H1 (cell line): ENCODE data around the gene TEAD1.

Experiments
- ASH2L ChIP-seq: fragments of 200-600, 300-600 bp; sonication (generic); IDR thresholded peaks from one replicate; pipeline ENCODE4 v1.7.1; 2017; ENCODE audit warnings: low read length
- BACH1 ChIP-seq: IDR thresholded peaks from 2 replicates; pipeline ENCODE4 v1.6.1; 2012; ENCODE audit warnings: low read length, improper control_type of control experiment
- EZH2 ChIP-seq: fragments of 200-600 bp; sonication (generic); IDR thresholded peaks from 2 replicates; pipeline ENCODE4 v1.7.1; 2012; ENCODE audit warnings: low read depth, mild to moderate bottlenecking, moderate library complexity, low read length, inconsistent platforms; ENCODE audit not compliant: severe bottlenecking
- JUND ChIP-seq: IDR thresholded peaks from 2 replicates; pipeline ENCODE4 v1.6.1; 2011; ENCODE audit warnings: mild to moderate bottlenecking, improper control_type of control experiment, low read length
- POLR2A ChIP-seq, 2 experiments: IDR thresholded peaks; 1 replicate in 1 of 2; 2 replicates in 1 of 2; pipeline ENCODE4 v1.6.1; 2011; ENCODE audit warnings: low read depth in 2 of 2, low read length in 2 of 2, mild to moderate bottlenecking in 2 of 2; ENCODE audit errors: control extremely low read depth in 1 of 2
- SP1 ChIP-seq: IDR thresholded peaks from 2 replicates; pipeline ENCODE4 v1.6.1; 2011; ENCODE audit warnings: low read depth, low read length
- SP2 ChIP-seq: IDR thresholded peaks from 2 replicates; pipeline ENCODE4 v1.6.1; 2012; ENCODE audit warnings: mild to moderate bottlenecking, low read length, inconsistent platforms
- TAF1 ChIP-seq: IDR thresholded peaks from 2 replicates; pipeline ENCODE4 v1.6.1; 2011; ENCODE audit warnings: mild to moderate bottlenecking, low read depth, low read length
- ZNF274 ChIP-seq: IDR thresholded peaks from 2 replicates; pipeline ENCODE4 v1.7.0; 2012; ENCODE audit warnings: low read length, borderline replicate concordance; ENCODE audit errors: extremely low read depth
- TF ChIP-seq, protein P1 (sequence below), 3 experiments: IDR thresholded peaks; 1 replicate in 2 of 3; 2 replicates in 1 of 3; pipeline versions ENCODE4 v1.5.1 to v1.6.1; 2011; ENCODE audit warnings: low read length in 3 of 3, mild to moderate bottlenecking in 3 of 3, inconsistent platforms in 2 of 3, low read depth in 1 of 3, moderate library complexity in 1 of 3; ENCODE audit not compliant: insufficient read depth in 1 of 3; ENCODE audit errors: control extremely low read depth in 1 of 3

DNA sequence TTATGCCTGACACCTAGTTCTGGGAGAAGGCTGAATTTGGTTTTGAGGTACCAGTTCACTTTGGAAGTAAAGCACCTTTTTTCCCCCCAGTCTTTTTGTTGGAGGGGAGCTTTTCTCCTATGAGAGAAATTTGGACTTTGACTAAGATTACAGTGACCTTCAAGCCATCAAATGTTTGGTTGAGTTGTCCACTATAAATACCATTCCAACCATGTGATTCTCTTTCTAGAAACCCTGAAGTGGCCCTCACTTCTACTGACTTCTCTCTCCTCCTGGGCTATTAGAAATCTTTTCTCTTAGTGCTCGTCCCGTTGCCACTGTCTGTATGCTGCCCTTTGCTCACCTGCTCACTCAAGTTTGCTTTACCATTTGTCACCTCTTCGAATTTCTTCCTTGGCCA lies 82.6 kb downstream of the TEAD1 start:
- TF ChIP-seq SP1 = no peak
- no peak for TF ChIP-seq SP2
- TF ChIP-seq, protein P1, sequence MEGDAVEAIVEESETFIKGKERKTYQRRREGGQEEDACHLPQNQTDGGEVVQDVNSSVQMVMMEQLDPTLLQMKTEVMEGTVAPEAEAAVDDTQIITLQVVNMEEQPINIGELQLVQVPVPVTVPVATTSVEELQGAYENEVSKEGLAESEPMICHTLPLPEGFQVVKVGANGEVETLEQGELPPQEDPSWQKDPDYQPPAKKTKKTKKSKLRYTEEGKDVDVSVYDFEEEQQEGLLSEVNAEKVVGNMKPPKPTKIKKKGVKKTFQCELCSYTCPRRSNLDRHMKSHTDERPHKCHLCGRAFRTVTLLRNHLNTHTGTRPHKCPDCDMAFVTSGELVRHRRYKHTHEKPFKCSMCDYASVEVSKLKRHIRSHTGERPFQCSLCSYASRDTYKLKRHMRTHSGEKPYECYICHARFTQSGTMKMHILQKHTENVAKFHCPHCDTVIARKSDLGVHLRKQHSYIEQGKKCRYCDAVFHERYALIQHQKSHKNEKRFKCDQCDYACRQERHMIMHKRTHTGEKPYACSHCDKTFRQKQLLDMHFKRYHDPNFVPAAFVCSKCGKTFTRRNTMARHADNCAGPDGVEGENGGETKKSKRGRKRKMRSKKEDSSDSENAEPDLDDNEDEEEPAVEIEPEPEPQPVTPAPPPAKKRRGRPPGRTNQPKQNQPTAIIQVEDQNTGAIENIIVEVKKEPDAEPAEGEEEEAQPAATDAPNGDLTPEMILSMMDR (IDR thresholded peaks at IDR 0.05; ENCODE audit: control extremely low read depth in 1 of 3, insufficient read depth in 1 of 3, low read depth in 1 of 3, low read length in 3 of 3) = no peak
- no peak for TF ChIP-seq TAF1
- no peak for TF ChIP-seq BACH1
- TF ChIP-seq EZH2 = no peak
- TF ChIP-seq ZNF274 = no peak
- no peak for TF ChIP-seq ASH2L
- no peak for TF ChIP-seq POLR2A (IDR thresholded peaks at IDR 0.05; ENCODE audit: control extremely low read depth in 1 of 2, low read depth in 2 of 2, low read length in 2 of 2)
- TF ChIP-seq JUND = no peak
